MM.1S (cell line): ENCODE measurements around the gene KLK14.

Experiments used
- CTCF ChIP-seq: fragments of 300-600 bp; sonication (generic); IDR thresholded peaks from 2 replicates; pipeline ENCODE4 v1.5.1; 2016; ENCODE audit warnings: antibody characterized with exemption, low read length, mixed read lengths
- EZH2 ChIP-seq: fragments of 300-600 bp; sonication (generic); optimal IDR thresholded peaks from 2 replicates; pipeline ENCODE3; 2017; ENCODE audit warnings: low read depth, mild to moderate bottlenecking, antibody characterized with exemption, low read length, mixed read lengths
- EZH2phosphoT487 ChIP-seq: fragments of 300-600 bp; sonication (generic); IDR thresholded peaks from 2 replicates; pipeline ENCODE4 v1.6.1; 2018; ENCODE audit warnings: antibody characterized with exemption, low read length

GRCh38 chr19:51111606-51112005 is 28.9 kb upstream of the KLK14 start:
- TF ChIP-seq CTCF (no peak), EZH2 (no peak), EZH2phosphoT487 (no peak)
